ENCODE data around the gene ZNF681.
"Not testable (repeated sequence)": the region's sequence is repeated elsewhere in the genome, so short reads cannot be mapped to it uniquely, and the experiment has no call there.

GRCh38 chr19:23778036-23778435, 19.3 kb upstream of the ZNF681 start:
- not testable (repeated sequence) for TF ChIP-seq TAF1 (IDR thresholded peaks at IDR 0.05; ENCODE audit: borderline replicate concordance, low read depth, low read length); POLR2A (IDR thresholded peaks at IDR 0.05; ENCODE audit: low read depth, low read length)
